Prostate gland (tissue), 2 donors: ENCODE results near the gene COPS6. TPM values are rescaled to one million over a fixed set of nuclear protein-coding genes. Genes with fewer than 3 reads are reported as not detected.
A peak's percentile ranks its signal among the peaks of the same experiment; 100 is the strongest.

Experiments
- DNase-seq: peaks from one replicate; pipeline ENCODE4 v3.0.0-alpha.2; 2019; ENCODE audit warnings: low spot score
- H3K27ac ChIP-seq, 2 donors: fragments of 200-600 bp; sonication (generic); 2 replicates each; pipeline ENCODE4 v1.5.1; 2017 to 2019
- H3K27me3 ChIP-seq: fragments of 200-600 bp; sonication (generic); replicated peaks from 2 replicates; pipeline ENCODE4 v1.5.1; 2019; ENCODE audit not compliant: insufficient read depth
- H3K36me3 ChIP-seq, 2 donors: fragments of 200-600 bp; sonication (generic); 1 replicate in 1 of 2; 2 replicates in 1 of 2; pipeline versions ENCODE4 v1.5.1 to v1.8.1; 2017 to 2019
- H3K4me1 ChIP-seq: fragments of 200-600 bp; sonication (generic); replicated peaks from 2 replicates; pipeline ENCODE4 v1.5.1; 2019
- H3K4me3 ChIP-seq, 2 donors: fragments of 200-600 bp; sonication (generic); 2 replicates each; pipeline ENCODE4 v1.5.1; 2017 to 2019
- H3K9me3 ChIP-seq: fragments of 200-600 bp; sonication (generic); 2 replicates; pipeline ENCODE4 v1.5.1; 2017
- POLR2A ChIP-seq: fragments of 450-650 bp; IDR thresholded peaks from one replicate; pipeline ENCODE4 v1.6.1; 2016; ENCODE audit warnings: antibody characterized with exemption, mild to moderate bottlenecking
- POLR2AphosphoS5 ChIP-seq: sonication (generic); formaldehyde crosslinking; IDR thresholded peaks from one replicate; pipeline ENCODE4 v1.6.1; 2017; ENCODE audit warnings: antibody characterized with exemption
- WGBS: methylation state at CpG from one replicate; pipeline ENCODE4 v1.1.5; 2018; 5-methylcytosine and 5-hydroxymethylcytosine counted together
- intact Hi-C: fragments of 100-400 bp; cut with DNase I; formaldehyde crosslinking; loops from one replicate; pipeline ENCODE4 v1.14.2; 2022
- total RNA-seq, 2 donors: library from RNA; depleted of rRNA; stranded (reverse); fragments of >200 nt; gene quantifications; one replicate each; pipeline ENCODE4 v1.1.0, GENCODE V29; 2016
- TF ChIP-seq, protein P1 (sequence below), 4 experiments: fragments of 200-600 bp in 2 of 4; fragments of 450-650 bp in 2 of 4; sonication (generic) in 2 of 4; IDR thresholded peaks; 1 replicate in 3 of 4; 2 replicates in 1 of 4; pipeline ENCODE4 v1.5.1; 2016 to 2019; ENCODE audit warnings: antibody characterized with exemption in 4 of 4, mild to moderate bottlenecking in 2 of 4, moderate library complexity in 2 of 4

The COPS6 gene
- total RNA-seq, 2 donors from 2014 or later, result 50.8 to 78.4 TPM

DNA sequence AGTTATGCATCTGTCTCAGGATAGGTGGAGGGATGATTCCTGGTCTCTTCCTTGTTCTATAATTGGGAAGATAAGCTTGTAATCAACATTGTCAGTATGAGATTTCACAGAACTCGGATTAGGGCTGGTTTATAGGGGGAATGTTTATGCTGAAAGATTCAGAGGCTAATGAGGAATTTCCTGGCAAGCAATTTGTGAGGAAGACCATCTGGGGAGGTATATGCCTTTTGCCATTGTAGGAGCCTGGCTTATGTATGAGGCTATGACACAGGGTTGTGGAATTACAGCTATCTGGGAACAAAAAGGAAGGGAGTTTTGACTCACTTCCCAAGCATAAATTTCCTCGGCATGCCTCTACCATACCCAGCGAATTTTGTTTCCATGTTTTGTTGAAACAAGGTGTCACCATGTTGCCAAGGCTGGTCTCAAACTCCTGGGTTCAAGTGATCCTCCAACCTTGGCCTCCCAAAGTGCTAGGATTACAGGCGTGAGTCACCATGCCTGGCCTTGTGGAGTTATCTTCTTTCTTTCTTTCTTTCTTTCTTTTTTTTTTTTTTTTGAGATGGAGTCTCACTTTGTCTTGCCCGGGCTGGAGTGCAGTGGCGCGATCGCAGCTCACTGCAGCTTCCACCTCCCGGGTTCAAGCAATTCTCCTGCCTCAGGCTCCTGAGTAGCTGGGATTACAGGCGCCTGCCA, 1.6 kb upstream of the COPS6 start:
- H3K36me3 ChIP-seq, result peaks cover 0 to 13% of the 10 kb centered on the region in 2 donors
- no peak for TF ChIP-seq POLR2AphosphoS5
- no peaks in the 10 kb centered on the region for H3K9me3 ChIP-seq
- H3K27ac ChIP-seq, result no peak overlapping the region
- 84% methylated on average over 10 of the region's 10 CpGs for WGBS
- no peak for DNase-seq
- H3K27me3 ChIP-seq, result no peaks in the 10 kb centered on the region
- intact Hi-C loops, result loop anchor here (5.0 kb wide), 1 partner anchor 40 kb away; the partner anchor contains the start of gene MBLAC1
- no peak overlapping the region for H3K4me3 ChIP-seq
- H3K4me1 ChIP-seq, result peaks cover 4% of the 10 kb centered on the region

DNA sequence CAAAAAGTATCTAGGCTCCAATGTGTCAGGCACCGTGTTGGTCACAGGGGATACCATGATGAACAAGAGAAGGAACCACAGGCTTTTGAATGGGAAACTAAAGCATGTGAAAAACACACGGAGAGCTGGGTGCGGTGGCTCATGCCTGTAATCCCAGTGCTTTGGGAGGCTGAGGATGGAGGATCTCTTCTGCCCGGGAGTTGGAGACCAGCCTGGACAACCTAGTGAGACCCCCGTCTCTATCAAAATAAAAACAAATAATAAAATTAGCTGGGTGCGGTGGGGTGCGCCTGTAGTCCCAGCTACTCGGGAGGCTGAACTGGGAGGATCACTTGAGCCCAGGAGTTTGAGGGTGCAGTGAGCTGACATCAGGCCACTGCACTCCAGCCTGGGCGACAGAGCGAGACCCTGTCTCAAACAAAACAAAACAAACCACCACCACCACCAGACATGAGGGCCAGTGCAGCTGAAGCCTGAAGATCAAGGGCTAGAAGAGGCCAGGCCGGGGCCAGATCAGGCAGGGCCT, 611 bp upstream of the COPS6 start:
- Histone ChIP-seq H3K36me3 (peaks cover 0 to 23% of the 10 kb centered on the region in 2 donors), H3K9me3 (no peaks in the 10 kb centered on the region), H3K4me1 (peaks cover 4% of the 10 kb centered on the region), H3K27ac (peak overlapping the region; percentile 83 to 86), H3K4me3 (peak overlapping the region; percentile 87 to 94), H3K27me3 (no peaks in the 10 kb centered on the region)
- intact Hi-C loops, result loop anchor here (5.0 kb wide), 1 partner anchor 39 kb away; the partner anchor contains the start of gene MBLAC1
- TF ChIP-seq, protein P1, sequence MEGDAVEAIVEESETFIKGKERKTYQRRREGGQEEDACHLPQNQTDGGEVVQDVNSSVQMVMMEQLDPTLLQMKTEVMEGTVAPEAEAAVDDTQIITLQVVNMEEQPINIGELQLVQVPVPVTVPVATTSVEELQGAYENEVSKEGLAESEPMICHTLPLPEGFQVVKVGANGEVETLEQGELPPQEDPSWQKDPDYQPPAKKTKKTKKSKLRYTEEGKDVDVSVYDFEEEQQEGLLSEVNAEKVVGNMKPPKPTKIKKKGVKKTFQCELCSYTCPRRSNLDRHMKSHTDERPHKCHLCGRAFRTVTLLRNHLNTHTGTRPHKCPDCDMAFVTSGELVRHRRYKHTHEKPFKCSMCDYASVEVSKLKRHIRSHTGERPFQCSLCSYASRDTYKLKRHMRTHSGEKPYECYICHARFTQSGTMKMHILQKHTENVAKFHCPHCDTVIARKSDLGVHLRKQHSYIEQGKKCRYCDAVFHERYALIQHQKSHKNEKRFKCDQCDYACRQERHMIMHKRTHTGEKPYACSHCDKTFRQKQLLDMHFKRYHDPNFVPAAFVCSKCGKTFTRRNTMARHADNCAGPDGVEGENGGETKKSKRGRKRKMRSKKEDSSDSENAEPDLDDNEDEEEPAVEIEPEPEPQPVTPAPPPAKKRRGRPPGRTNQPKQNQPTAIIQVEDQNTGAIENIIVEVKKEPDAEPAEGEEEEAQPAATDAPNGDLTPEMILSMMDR (IDR thresholded peaks at IDR 0.05), result no peak
- TF ChIP-seq POLR2AphosphoS5 (no peak), POLR2A (no peak)
- DNase-seq, result no peak
- 74% methylated on average over 11 of the region's 11 CpGs for WGBS

GRCh38 chr7:100089458-100090196, 858 bp downstream of the COPS6 start:
- no peaks in the 10 kb centered on the region for H3K9me3 ChIP-seq
- peak overlapping the region; percentile 87 to 94 for H3K4me3 ChIP-seq
- peak overlapping the region in 1 of 2 donors; percentile 86 for H3K27ac ChIP-seq
- DNase-seq, result no peak
- H3K36me3 ChIP-seq, result peaks cover 0 to 33% of the 10 kb centered on the region in 2 donors
- WGBS, result 27% methylated on average over 7 of the region's 7 CpGs
- H3K27me3 ChIP-seq, result no peaks in the 10 kb centered on the region
- no peak for TF ChIP-seq POLR2A
- no peak for TF ChIP-seq POLR2AphosphoS5
- TF ChIP-seq, protein P1 (IDR thresholded peaks at IDR 0.05), result no peak
- intact Hi-C loops, result loop anchor here (5.0 kb wide), 1 partner anchor 38 kb away; the partner anchor contains the start of gene MBLAC1
- H3K4me1 ChIP-seq, result peaks cover 4% of the 10 kb centered on the region

DNA sequence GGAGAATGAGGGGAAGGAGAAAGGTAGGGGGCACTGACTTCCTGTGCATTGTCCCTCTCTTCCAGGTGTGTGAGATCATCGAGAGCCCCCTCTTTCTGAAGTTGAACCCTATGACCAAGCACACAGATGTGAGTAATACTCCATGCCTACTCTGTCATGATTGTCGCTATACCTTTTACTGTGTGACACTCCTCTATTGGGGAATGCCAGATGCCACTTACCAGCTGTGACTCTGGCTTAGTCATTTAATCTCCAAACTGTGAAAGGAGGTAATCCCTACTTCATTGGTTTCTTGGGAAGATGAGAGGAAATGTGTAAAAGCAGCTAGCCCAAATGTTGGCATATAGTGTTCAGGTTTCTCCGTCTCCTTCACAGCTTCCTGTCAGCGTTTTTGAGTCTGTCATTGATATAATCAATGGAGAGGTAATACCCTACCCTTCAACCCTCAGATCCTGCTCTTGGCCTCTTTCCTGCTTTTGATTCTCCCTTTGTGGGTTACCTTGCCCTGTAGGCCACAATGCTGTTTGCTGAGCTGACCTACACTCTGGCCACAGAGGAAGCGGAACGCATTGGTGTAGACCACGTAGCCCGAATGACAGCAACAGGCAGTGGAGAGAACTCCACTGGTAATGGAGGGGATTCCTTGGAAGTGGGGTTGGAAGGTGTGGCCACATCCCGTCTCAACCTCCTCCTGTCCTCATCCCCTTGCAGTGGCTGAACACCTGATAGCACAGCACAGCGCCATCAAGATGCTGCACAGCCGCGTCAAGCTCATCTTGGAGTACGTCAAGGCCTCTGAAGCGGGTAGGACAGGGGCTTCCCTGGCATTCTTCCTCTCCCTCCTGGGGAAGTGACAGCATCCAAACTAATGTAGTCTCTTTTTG, 2.0 kb downstream of the COPS6 start:
- no peak for TF ChIP-seq POLR2A
- TF ChIP-seq POLR2AphosphoS5, result no peak
- TF ChIP-seq, protein P1 (IDR thresholded peaks at IDR 0.05), result no peak
- Histone ChIP-seq H3K36me3 (peaks cover 1 to 44% of the 10 kb centered on the region in 2 donors), H3K4me3 (no peak overlapping the region), H3K9me3 (no peaks in the 10 kb centered on the region), H3K27ac (no peak overlapping the region), H3K4me1 (peaks cover 4% of the 10 kb centered on the region), H3K27me3 (no peaks in the 10 kb centered on the region)
- no peak for DNase-seq
- intact Hi-C loops, result no loop called here
- 83% methylated on average over 14 of the region's 14 CpGs for WGBS
